ENCODE data around the gene MEIKIN.

MEIKIN gene

GRCh38 chr5:131766689-131767088 lies 178.8 kb downstream of the MEIKIN start:
- DNase-seq, result no peak

GRCh38 chr5:131765261-131765660 lies 180.2 kb downstream of the MEIKIN start:
- no peak for DNase-seq

- DNase-seq, result no peak
These were observed 181.5 kb downstream of the MEIKIN start for GRCh38 chr5:131763968-131764367.

GRCh38 chr5:131760793-131761192 lies 184.7 kb downstream of the MEIKIN start:
- DNase-seq, result no peak

GRCh38 chr5:131759704-131760103 lies 185.8 kb downstream of the MEIKIN start:
- DNase-seq, result no peak

GRCh38 chr5:131758520-131758900 lies 187.0 kb downstream of the MEIKIN start:
- DNase-seq, result no peak

GRCh38 chr5:131757830-131758519 lies 187.5 kb downstream of the MEIKIN start:
- no peak for DNase-seq
